ENCODE results near the gene HECTD2.
"Not testable (repeated sequence)": the region's sequence is repeated elsewhere in the genome, so short reads cannot be mapped to it uniquely, and the experiment has no call there.

DNA sequence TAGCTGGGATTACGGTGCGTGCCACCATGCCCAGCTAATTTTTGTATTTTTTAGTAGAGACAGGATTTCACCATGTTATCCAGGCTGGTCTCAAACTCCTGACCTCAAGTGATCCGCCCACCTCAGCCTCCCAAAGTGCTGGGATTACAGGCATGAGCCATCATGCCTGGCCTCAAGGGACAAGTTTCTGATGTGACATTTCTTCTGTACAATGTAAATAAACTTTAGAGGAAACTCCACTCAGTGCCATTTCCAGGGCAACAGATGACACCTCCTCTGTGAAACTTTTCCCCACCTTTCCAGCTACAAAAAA lies 19.7 kb upstream of the HECTD2 start:
- TF ChIP-seq, protein P1, sequence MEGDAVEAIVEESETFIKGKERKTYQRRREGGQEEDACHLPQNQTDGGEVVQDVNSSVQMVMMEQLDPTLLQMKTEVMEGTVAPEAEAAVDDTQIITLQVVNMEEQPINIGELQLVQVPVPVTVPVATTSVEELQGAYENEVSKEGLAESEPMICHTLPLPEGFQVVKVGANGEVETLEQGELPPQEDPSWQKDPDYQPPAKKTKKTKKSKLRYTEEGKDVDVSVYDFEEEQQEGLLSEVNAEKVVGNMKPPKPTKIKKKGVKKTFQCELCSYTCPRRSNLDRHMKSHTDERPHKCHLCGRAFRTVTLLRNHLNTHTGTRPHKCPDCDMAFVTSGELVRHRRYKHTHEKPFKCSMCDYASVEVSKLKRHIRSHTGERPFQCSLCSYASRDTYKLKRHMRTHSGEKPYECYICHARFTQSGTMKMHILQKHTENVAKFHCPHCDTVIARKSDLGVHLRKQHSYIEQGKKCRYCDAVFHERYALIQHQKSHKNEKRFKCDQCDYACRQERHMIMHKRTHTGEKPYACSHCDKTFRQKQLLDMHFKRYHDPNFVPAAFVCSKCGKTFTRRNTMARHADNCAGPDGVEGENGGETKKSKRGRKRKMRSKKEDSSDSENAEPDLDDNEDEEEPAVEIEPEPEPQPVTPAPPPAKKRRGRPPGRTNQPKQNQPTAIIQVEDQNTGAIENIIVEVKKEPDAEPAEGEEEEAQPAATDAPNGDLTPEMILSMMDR (IDR thresholded peaks at IDR 0.05; ENCODE audit: control extremely low read depth in 1 of 3, insufficient read depth in 1 of 3, low read depth in 1 of 3, low read length in 3 of 3), result not testable (repeated sequence)
- not testable (repeated sequence) for TF ChIP-seq CBX5 (IDR thresholded peaks at IDR 0.05; ENCODE audit: low read depth, low read length); YY1 (IDR thresholded peaks at IDR 0.05; ENCODE audit: low read depth, low read length); EP300 (IDR thresholded peaks at IDR 0.05; ENCODE audit: borderline replicate concordance in 1 of 2, low read depth in 2 of 2, low read length in 2 of 2); ZNF274 (IDR thresholded peaks at IDR 0.05; ENCODE audit: borderline replicate concordance, extremely low read depth, low read length); POLR2AphosphoS5 (IDR thresholded peaks at IDR 0.05; ENCODE audit: low read depth, low read length); SAP30 (IDR thresholded peaks at IDR 0.05; ENCODE audit: insufficient read depth, insufficient replicate concordance, low read length); RAD21 (IDR thresholded peaks at IDR 0.05 in 1 of 2, conservative IDR thresholded peaks at IDR 0.05 in 1 of 2; ENCODE audit: low read depth in 2 of 2, low read length in 2 of 2); POLR2A (IDR thresholded peaks at IDR 0.05; ENCODE audit: control extremely low read depth in 1 of 2, low read depth in 2 of 2, low read length in 2 of 2); CEBPB (IDR thresholded peaks at IDR 0.05; ENCODE audit: low read depth, low read length); KDM4A (IDR thresholded peaks at IDR 0.05; ENCODE audit: low read depth, low read length, severe bottlenecking); CREB1 (IDR thresholded peaks at IDR 0.05)
- TF ChIP-seq, protein P2, sequence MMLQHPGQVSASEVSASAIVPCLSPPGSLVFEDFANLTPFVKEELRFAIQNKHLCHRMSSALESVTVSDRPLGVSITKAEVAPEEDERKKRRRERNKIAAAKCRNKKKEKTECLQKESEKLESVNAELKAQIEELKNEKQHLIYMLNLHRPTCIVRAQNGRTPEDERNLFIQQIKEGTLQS (IDR thresholded peaks at IDR 0.05; ENCODE audit: insufficient read depth, low read depth, low read length), result not testable (repeated sequence)
- TF ChIP-seq, protein P3, sequence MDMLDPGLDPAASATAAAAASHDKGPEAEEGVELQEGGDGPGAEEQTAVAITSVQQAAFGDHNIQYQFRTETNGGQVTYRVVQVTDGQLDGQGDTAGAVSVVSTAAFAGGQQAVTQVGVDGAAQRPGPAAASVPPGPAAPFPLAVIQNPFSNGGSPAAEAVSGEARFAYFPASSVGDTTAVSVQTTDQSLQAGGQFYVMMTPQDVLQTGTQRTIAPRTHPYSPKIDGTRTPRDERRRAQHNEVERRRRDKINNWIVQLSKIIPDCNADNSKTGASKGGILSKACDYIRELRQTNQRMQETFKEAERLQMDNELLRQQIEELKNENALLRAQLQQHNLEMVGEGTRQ (IDR thresholded peaks at IDR 0.05; ENCODE audit: low read length), result not testable (repeated sequence)

Measured in H1 (cell line).